Adipose tissue (tissue), 3 donors: ENCODE results near the gene HOXB9. TPM values are rescaled to one million over a fixed set of nuclear protein-coding genes. Genes with fewer than 3 reads are reported as not detected.

Experiments
- H3K27ac ChIP-seq: one replicate; pipeline ENCODE4 v1.5.1; 2013; ENCODE audit warnings: low read depth, low read length
- WGBS, 3 donors: extraction: QIAGEN DNeasy Blood & Tissue Kit; methylation state at CpG; one replicate each; pipeline ENCODE4 v1.1.7; 2013; 5-methylcytosine and 5-hydroxymethylcytosine counted together
- polyA plus RNA-seq, 3 donors: library from polyadenylated mRNA; stranded (reverse); fragments of 200-250 nt; gene quantifications; one replicate each; pipeline ENCODE4 v1.2.3, GENCODE V29; 2013
- donor health status: healthy with polysubstance abuse.
- donor health status: Bipolar disorder and iron deficiency.
- donor health status: healthy.

HOXB9 gene
- polyA plus RNA-seq, 3 donors, result 0.15 to 1.0 (median 0.97) TPM

- WGBS, 3 donors, result 5 to 24% (median 13%) methylated on average over 29 of the region's 29 CpGs
- no peak overlapping the region for H3K27ac ChIP-seq
Measured at GRCh38 chr17:48641541-48642058, 15.4 kb upstream of the HOXB9 start.

GRCh38 chr17:48640858-48641180 lies 14.7 kb upstream of the HOXB9 start:
- H3K27ac ChIP-seq, result no peak overlapping the region
- WGBS, 3 donors, result 38 to 84% (median 70%) methylated on average over 1 of the region's 1 CpG

GRCh38 chr17:48639982-48640857 lies 14.1 kb upstream of the HOXB9 start:
- WGBS, 3 donors, result 40 to 77% (median 71%) methylated on average over 6 of the region's 6 CpGs

GRCh38 chr17:48639136-48639535 lies 13.0 kb upstream of the HOXB9 start:
- no peak overlapping the region for H3K27ac ChIP-seq
- 26 to 62% (median 49%) methylated on average over 5 of the region's 5 CpGs for WGBS, 3 donors

More at GRCh38 chr17:48639982-48640857, 14.1 kb upstream of the HOXB9 start:
- no peak overlapping the region for H3K27ac ChIP-seq

- no peak overlapping the region for H3K27ac ChIP-seq
- WGBS, 3 donors, result 24 to 64% (median 51%) methylated on average over 18 of the region's 18 CpGs
Measured at GRCh38 chr17:48637323-48638260, 11.4 kb upstream of the HOXB9 start.

- no peak overlapping the region for H3K27ac ChIP-seq
- 6 to 10% (median 6%) methylated on average over 25 to 39 of the region's 39 CpGs for WGBS, 3 donors
Measured at GRCh38 chr17:48636177-48637018, 10.2 kb upstream of the HOXB9 start.

GRCh38 chr17:48634493-48635208 lies 8.5 kb upstream of the HOXB9 start:
- 21 to 58% (median 49%) methylated on average over 20 of the region's 20 CpGs for WGBS, 3 donors
- H3K27ac ChIP-seq, result no peak overlapping the region

- WGBS, 3 donors, result 24 to 43% (median 41%) methylated on average over 34 to 35 of the region's 35 CpGs
- H3K27ac ChIP-seq, result no peak overlapping the region
Measured at GRCh38 chr17:48633266-48633677, 7.1 kb upstream of the HOXB9 start.

GRCh38 chr17:48632579-48633265 lies 6.6 kb upstream of the HOXB9 start:
- WGBS, 3 donors, result 29 to 73% (median 66%) methylated on average over 7 of the region's 7 CpGs
- no peak overlapping the region for H3K27ac ChIP-seq

GRCh38 chr17:48631693-48632578 lies 5.8 kb upstream of the HOXB9 start:
- WGBS, 3 donors, result 20 to 72% (median 58%) methylated on average over 7 of the region's 7 CpGs
- H3K27ac ChIP-seq, result no peak overlapping the region

- WGBS, 3 donors, result 22 to 59% (median 52%) methylated on average over 15 of the region's 15 CpGs
- H3K27ac ChIP-seq, result no peak overlapping the region
Measured at GRCh38 chr17:48630925-48631692, 5.0 kb upstream of the HOXB9 start.

GRCh38 chr17:48630009-48630924 lies 4.1 kb upstream of the HOXB9 start:
- WGBS, 3 donors, result 26 to 78% (median 58%) methylated on average over 15 of the region's 15 CpGs
- no peak overlapping the region for H3K27ac ChIP-seq

- WGBS, 3 donors, result 21 to 78% (median 54%) methylated on average over 5 of the region's 5 CpGs
Measured at GRCh38 chr17:48629411-48629759, 3.2 kb upstream of the HOXB9 start.

GRCh38 chr17:48628649-48629410 lies 2.7 kb upstream of the HOXB9 start:
- H3K27ac ChIP-seq, result no peak overlapping the region
- WGBS, 3 donors, result 19 to 65% (median 42%) methylated on average over 5 of the region's 5 CpGs

More at GRCh38 chr17:48629411-48629759, 3.2 kb upstream of the HOXB9 start:
- H3K27ac ChIP-seq, result no peak overlapping the region
